ENCODE measurements around the gene ATG9A. TPM values are rescaled to one million over a fixed set of nuclear protein-coding genes. Genes with fewer than 3 reads are reported as not detected.
A peak's percentile ranks its signal among the peaks of the same experiment; 100 is the strongest.

The ATG9A gene
- total RNA-seq, 1 experiment from 2014 or later = 52.1 TPM

DNA sequence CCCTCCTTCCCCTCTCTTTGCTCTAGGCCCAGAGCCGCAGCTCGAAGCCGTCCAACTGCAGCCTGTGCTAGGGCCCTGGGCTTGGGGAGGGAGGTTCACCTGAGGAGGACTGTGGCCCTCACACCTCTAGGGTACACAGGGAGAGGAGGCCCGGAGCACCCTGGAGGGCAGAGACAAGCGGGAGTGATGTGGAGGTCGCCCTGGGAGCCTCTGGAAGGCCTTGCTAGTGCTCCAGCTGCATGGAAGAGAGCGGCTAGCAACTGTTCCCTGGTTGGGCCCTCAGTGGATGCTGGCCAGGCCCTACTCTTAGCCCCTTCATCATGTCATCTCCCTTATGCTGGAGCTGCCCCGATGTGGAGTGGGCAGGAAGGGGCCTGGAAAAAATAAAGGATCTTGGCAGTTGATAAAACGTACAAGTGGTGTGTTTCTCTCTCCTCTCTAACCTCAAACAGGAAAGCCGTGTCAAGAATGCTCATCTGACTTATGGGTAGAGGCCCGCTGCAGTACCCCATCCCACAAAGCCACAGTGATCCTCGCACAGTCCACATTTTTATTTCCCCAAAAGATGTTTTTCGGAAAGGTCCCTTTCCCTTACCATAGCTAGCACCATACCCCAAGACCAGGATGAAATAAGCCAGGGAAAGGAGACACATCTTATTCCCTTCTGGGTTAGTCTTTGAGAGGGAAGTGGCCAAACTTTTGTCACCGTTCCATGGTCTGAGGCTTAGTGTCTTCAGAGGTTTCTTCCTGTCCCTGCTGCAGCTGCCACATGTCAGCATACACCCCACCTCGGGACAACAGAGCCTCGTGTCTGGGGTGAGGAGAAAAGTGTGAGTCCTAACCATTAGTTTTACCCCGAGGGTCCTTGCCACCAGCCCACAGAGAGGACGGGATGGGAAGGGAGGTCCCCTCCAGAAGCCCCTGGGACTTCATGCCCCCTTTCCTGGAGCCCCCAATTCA is 19.9 kb downstream of the ATG9A start:
- Mint-ChIP-seq H3K4me1 (ENCODE audit: insufficient read depth, unreplicated experiment) (peaks cover 15% of the 10 kb centered on the region), H3K27me3 (ENCODE audit: insufficient read depth, unreplicated experiment) (no peaks in the 10 kb centered on the region)
- CTCF ChIA-PET = interaction anchor here (1.0 to 1.2 kb wide), 2 partner anchors 86 to 333 kb away, joined by 4 to 9 read pairs; no protein-coding TSS in a partner anchor

DNA sequence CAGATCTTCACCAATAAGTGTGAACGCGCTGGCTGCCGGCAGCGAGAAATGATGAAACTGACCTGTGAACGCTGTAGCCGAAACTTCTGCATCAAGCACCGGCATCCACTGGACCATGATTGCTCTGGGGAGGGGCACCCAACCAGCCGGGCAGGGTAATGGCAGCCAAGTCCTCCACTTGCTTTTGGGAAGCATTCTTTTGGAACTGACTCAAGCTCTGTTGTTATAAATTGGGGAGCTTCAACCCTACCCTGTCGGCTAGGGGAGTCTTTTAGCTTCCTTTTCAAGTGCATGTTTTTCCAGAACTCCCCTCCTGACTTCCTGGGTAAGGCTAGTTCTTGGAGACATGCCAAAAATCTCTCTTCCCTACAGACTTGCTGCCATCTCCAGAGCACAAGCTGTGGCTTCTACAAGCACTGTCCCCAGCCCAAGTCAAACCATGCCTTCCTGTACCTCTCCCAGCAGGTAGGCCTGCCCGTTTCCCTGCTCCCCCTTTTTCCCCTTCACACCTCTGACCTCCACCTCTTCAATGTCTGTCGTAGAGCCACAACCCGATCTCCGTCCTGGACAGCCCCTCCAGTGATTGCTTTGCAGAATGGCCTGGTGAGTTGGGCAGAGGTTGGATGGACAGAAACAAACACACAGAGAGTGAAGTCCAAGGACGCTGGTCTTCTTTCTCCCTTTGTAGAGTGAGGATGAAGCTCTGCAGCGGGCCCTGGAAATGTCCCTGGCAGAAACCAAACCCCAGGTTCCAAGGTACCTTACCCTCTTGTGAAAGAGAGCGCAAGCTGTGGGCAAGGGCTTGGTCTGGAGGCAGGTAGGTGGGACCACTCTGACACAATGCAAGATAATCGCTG is 21.3 kb downstream of the ATG9A start:
- POLR2A ChIA-PET = interaction anchor here (1.5 to 4.5 kb wide), 8 partner anchors 10 to 37 kb away, joined by 5 to 64 read pairs (median 14); partner anchors contain the start of genes ABCB6, ANKZF1, ATG9A and CNPPD1
- Mint-ChIP-seq H3K27me3 (ENCODE audit: insufficient read depth, unreplicated experiment) (no peaks in the 10 kb centered on the region), H3K27ac (ENCODE audit: low read depth, unreplicated experiment) (peak overlapping the region; percentile 46), H3K36me3 (ENCODE audit: insufficient read depth, unreplicated experiment) (peaks cover 42% of the 10 kb centered on the region), H3K4me3 (ENCODE audit: unreplicated experiment) (peak overlapping the region; percentile 88), H3K4me1 (ENCODE audit: insufficient read depth, unreplicated experiment) (peaks cover 15% of the 10 kb centered on the region), H3K9me3 (ENCODE audit: unreplicated experiment) (no peaks in the 10 kb centered on the region)
- DNase-seq (ENCODE audit: unreplicated experiment) = peak; percentile 21
- intact Hi-C loops (cut with micrococcal nuclease) = no loop called here
- CTCF ChIA-PET = interaction anchor here (0.7 to 1.4 kb wide), 6 partner anchors 32 to 331 kb away, joined by 3 to 9 read pairs (median 6); no protein-coding TSS in a partner anchor
- BruUV-seq (replicated peaks) = no TSS peak
- TF ChIP-seq CTCF (IDR thresholded peaks at IDR 0.05; ENCODE audit: unreplicated experiment) = no peak

More for the DNA sequence above, 19.9 kb downstream of the ATG9A start:
- intact Hi-C loops (cut with micrococcal nuclease) = no loop called here
- H3K36me3 Mint-ChIP-seq (ENCODE audit: insufficient read depth, unreplicated experiment) = peaks cover 55% of the 10 kb centered on the region
- no TSS peak for BruUV-seq (replicated peaks)
- no peak for TF ChIP-seq CTCF (IDR thresholded peaks at IDR 0.05; ENCODE audit: unreplicated experiment)
- POLR2A ChIA-PET = interaction anchor here (2.7 to 4.5 kb wide), 4 partner anchors 9 to 33 kb away, joined by 12 to 64 read pairs (median 48); partner anchors contain the start of genes ABCB6, ANKZF1, ATG9A and CNPPD1
- no peak overlapping the region for H3K4me3 Mint-ChIP-seq (ENCODE audit: unreplicated experiment)
- H3K9me3 Mint-ChIP-seq (ENCODE audit: unreplicated experiment) = no peaks in the 10 kb centered on the region
- H3K27ac Mint-ChIP-seq (ENCODE audit: low read depth, unreplicated experiment) = peak overlapping the region; percentile 27
- DNase-seq (ENCODE audit: unreplicated experiment) = no peak

GRCh38 chr2:219207134-219207883 is 22.1 kb downstream of the ATG9A start:
- POLR2A ChIA-PET = interaction anchor here (0.6 to 4.5 kb wide), 17 partner anchors 10 to 92 kb away, joined by 3 to 64 read pairs (median 10); partner anchors contain the start of genes ABCB6, ANKZF1, ATG9A and CNPPD1
- no peak for TF ChIP-seq CTCF (IDR thresholded peaks at IDR 0.05; ENCODE audit: unreplicated experiment)
- H3K9me3 Mint-ChIP-seq (ENCODE audit: unreplicated experiment) = no peaks in the 10 kb centered on the region
- BruUV-seq (replicated peaks) = no TSS peak
- H3K27ac Mint-ChIP-seq (ENCODE audit: low read depth, unreplicated experiment) = peak overlapping the region; percentile 46
- peaks cover 15% of the 10 kb centered on the region for H3K4me1 Mint-ChIP-seq (ENCODE audit: insufficient read depth, unreplicated experiment)
- no peaks in the 10 kb centered on the region for H3K27me3 Mint-ChIP-seq (ENCODE audit: insufficient read depth, unreplicated experiment)
- CTCF ChIA-PET = interaction anchor here (0.9 to 1.4 kb wide), 3 partner anchors 31 to 87 kb away, joined by 5 to 8 read pairs (median 6); no protein-coding TSS in a partner anchor
- intact Hi-C loops (cut with micrococcal nuclease) = no loop called here
- peaks cover 40% of the 10 kb centered on the region for H3K36me3 Mint-ChIP-seq (ENCODE audit: insufficient read depth, unreplicated experiment)
- no peak for DNase-seq (ENCODE audit: unreplicated experiment)
- peak overlapping the region; percentile 88 for H3K4me3 Mint-ChIP-seq (ENCODE audit: unreplicated experiment)

All from MCF 10A (cell line).